ENCODE data around the gene GJC1.

The GJC1 gene

DNA sequence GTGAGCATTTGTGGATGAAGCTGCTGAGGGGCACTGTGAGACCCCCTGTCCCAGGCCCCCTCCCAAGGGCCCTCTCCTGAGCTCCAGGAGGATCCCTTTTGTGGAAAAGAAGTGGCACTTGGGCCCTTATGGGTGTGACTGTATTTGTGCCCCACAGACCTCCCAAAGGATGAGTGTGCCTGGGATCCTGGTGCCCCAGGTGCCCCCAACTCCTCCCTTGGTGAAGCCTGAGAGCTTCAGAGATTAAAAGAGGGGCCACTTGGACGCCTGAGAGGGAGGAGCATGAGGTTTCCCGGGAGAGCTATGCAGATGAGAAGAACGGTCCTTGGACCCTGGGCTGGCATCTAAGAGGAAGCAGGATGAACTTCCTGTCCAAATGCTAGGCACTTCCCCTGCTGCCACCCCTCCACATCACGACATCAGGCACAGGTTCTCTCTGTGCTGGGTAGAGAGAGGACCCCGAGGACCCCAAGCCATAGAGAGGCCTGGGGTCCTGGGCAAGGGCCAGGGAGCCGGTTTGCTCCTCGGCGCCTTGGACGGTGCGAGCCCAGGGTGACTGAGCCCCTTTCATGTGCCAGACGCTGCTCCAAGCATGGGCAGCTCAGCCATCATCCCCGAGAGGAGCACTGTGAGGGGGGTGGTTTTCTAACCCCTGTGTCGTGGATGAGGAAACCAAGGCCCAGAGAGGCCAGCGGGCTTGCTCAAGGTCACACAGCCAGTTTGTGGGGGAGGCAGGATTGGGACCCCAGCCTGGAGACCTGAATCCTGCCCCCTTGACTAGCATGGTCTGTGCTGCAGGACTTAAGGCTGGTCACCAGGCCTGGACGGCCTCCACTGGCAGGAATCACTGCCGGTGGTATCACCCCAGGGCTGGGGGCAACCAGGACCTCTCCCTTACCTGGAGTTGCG lies 76.9 kb downstream of the GJC1 start:
- DNase-seq (ENCODE audit: low read depth) = no peak
- in situ Hi-C loops (cut with HindIII; ENCODE audit: low sequenced_read_pairs) = loop anchor here (5.0 kb wide), 1 partner anchor 89 kb away; no protein-coding TSS in a partner anchor
- no peak overlapping the region for H3K4me3 ChIP-seq (ENCODE audit: low read depth, low read length)
- TF ChIP-seq, protein P1, sequence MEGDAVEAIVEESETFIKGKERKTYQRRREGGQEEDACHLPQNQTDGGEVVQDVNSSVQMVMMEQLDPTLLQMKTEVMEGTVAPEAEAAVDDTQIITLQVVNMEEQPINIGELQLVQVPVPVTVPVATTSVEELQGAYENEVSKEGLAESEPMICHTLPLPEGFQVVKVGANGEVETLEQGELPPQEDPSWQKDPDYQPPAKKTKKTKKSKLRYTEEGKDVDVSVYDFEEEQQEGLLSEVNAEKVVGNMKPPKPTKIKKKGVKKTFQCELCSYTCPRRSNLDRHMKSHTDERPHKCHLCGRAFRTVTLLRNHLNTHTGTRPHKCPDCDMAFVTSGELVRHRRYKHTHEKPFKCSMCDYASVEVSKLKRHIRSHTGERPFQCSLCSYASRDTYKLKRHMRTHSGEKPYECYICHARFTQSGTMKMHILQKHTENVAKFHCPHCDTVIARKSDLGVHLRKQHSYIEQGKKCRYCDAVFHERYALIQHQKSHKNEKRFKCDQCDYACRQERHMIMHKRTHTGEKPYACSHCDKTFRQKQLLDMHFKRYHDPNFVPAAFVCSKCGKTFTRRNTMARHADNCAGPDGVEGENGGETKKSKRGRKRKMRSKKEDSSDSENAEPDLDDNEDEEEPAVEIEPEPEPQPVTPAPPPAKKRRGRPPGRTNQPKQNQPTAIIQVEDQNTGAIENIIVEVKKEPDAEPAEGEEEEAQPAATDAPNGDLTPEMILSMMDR (IDR thresholded peaks at IDR 0.05; ENCODE audit: low read depth, low read length, missing control alignments) = no peak

DNA sequence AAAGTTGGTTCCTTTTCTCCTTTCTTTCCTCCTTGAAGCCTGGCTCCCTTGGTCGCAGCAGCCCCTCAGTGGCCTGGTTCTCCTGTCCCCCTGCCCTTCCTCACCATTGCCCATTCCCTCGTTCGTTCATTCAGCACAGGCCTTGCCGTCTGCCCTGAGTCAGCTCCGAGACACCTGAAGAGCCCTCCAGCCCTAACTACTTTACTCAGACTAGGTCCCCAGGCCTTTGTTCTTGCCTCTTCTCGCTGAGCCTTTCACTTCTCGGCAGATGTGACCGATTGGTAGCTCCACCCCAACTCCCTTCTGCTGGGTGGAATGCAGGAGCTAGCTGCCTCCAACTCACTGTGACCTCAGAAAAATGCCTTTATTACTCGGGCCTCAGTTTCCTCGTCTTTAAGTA lies 78.3 kb downstream of the GJC1 start:
- no peak overlapping the region for H3K4me3 ChIP-seq (ENCODE audit: low read depth, low read length)
- DNase-seq (ENCODE audit: low read depth) = no peak
- in situ Hi-C loops (cut with HindIII; ENCODE audit: low sequenced_read_pairs) = loop anchor here (5.0 kb wide), 1 partner anchor 90 kb away; no protein-coding TSS in a partner anchor
- TF ChIP-seq, protein P1 (IDR thresholded peaks at IDR 0.05; ENCODE audit: low read depth, low read length, missing control alignments) = no peak

DNA sequence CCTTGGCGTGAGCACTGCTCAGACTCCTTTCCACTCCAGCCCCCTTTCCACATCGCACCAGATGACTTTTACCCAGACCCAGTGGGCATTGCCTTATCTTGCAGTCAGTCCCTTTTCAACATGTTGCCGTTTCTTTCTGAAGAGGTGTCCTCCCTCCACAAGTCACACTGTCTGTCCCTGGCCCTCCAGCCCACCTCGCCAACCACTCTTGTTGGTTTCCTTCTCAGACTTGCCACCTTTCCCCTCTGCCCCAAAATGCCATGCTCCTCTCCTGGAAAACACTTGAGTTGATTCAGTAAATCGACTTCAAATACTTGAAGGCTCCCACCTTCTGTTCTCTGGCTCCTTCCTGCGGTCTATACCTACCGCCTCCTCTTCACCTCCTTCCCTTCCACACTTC lies 78.8 kb downstream of the GJC1 start:
- no peak overlapping the region for H3K4me3 ChIP-seq (ENCODE audit: low read depth, low read length)
- no peak for DNase-seq (ENCODE audit: low read depth)
- in situ Hi-C loops (cut with HindIII; ENCODE audit: low sequenced_read_pairs) = loop anchor here (5.0 kb wide), 1 partner anchor 91 kb away; no protein-coding TSS in a partner anchor
- TF ChIP-seq, protein P1 (IDR thresholded peaks at IDR 0.05; ENCODE audit: low read depth, low read length, missing control alignments) = no peak

DNA sequence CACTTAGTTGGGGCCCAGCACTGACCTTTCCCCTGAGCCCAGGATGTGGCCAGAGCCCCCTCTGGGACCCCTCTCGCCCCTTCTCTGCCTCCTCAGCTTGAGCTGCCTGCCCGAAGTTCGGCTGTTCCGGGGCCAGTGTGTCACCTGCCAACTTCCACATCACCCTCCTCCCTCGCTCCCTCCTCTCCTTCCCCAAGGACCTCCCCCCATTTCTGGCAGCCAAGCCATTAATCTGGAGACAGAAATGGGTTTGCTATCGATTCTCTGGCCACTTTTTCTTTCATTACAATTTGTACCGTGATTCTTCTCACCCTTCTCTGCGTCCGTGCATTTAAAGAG lies 80.1 kb downstream of the GJC1 start:
- no peak for DNase-seq (ENCODE audit: low read depth)
- in situ Hi-C loops (cut with HindIII; ENCODE audit: low sequenced_read_pairs) = loop anchor here (5.0 kb wide), 1 partner anchor 92 kb away; no protein-coding TSS in a partner anchor
- no peak overlapping the region for H3K4me3 ChIP-seq (ENCODE audit: low read depth, low read length)
- TF ChIP-seq, protein P1 (IDR thresholded peaks at IDR 0.05; ENCODE audit: low read depth, low read length, missing control alignments) = no peak

DNA sequence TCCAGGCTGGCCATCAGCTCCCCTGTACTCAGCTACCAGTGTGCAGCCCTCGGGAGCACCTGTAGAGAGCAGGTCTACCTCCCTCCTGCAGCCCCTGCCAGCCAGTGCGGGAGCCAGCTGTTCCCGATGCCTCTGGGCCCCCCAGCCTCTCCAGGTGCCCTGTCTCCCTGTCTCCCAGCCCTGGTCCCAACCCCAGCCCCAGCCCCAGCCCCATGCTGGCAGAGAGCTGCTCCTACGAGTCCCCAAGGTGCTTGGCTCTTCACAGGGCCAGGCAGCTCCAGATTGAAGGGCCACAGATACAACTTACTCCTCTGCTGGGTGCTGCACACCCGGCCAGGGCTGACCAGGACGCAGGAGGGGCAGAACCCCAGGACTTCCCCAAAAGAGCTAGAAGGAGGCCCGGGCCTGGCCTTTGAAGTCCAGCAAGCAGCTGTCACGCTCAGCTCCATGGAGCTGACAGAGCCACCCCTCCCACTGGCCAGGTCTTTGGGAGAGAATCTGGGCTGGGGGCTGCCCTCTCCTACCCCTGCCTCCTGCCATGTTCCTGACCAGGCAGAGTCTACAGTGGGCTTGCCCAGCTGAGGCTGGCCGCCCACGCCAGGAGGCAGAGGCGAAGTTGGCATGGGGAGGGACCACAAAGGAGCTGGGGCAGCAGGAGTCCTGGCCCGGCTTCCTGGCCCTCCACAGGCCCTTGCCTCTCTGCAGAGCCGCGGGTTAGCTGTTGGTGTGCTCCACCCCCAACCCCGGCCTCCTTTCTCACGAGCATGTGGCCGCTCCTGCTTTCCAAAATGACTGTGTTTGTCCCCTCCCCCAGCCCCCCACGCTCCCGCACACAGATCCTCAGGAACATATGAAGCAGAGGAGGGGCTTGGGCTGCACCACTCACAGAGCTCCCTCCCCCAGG lies 80.8 kb downstream of the GJC1 start:
- DNase-seq (ENCODE audit: low read depth) = no peak

More for the DNA sequence above, 80.8 kb downstream of the GJC1 start:
- in situ Hi-C loops (cut with HindIII; ENCODE audit: low sequenced_read_pairs) = no loop called here
- TF ChIP-seq, protein P1 (IDR thresholded peaks at IDR 0.05; ENCODE audit: low read depth, low read length, missing control alignments) = no peak
- H3K4me3 ChIP-seq (ENCODE audit: low read depth, low read length) = no peak overlapping the region

Data from astrocyte of the cerebellum (primary cell).